DND-41 (cell line): ENCODE measurements around the gene CXCL10.
A peak's percentile ranks its signal among the peaks of the same experiment; 100 is the strongest.
"Not testable (repeated sequence)": the region's sequence is repeated elsewhere in the genome, so short reads cannot be mapped to it uniquely, and the experiment has no call there.

Experiments used
- ATAC-seq: fragments of 200-7000 bp; cut with Tn5 transposase; 3 replicates; pipeline ENCODE4 v1.9.1; 2021; ENCODE audit warnings: low read depth; ENCODE audit not compliant: insufficient read depth
- DNase-seq: peaks from one replicate; pipeline ENCODE4 v3.0.0-alpha.2; 2020
- H2AFZ ChIP-seq: 2 replicates; pipeline ENCODE4 v1.6.0; 2012; ENCODE audit warnings: low read depth, low read length
- H3K27ac ChIP-seq: 2 replicates; pipeline ENCODE4 v1.5.1; 2012; ENCODE audit warnings: low read length, inconsistent platforms
- H3K27me3 ChIP-seq: fragments of 200-600 bp; sonication (generic); 2 replicates; pipeline ENCODE4 v1.6.0; 2012; ENCODE audit warnings: low read length, mild to moderate bottlenecking, inconsistent platforms; ENCODE audit not compliant: insufficient read depth, poor library complexity
- H3K36me3 ChIP-seq: 2 replicates; pipeline ENCODE4 v1.5.1; 2012; ENCODE audit warnings: low read length, inconsistent platforms; ENCODE audit not compliant: insufficient read depth
- H3K4me1 ChIP-seq: 2 replicates; pipeline ENCODE4 v1.5.1; 2012; ENCODE audit warnings: mild to moderate bottlenecking, low read length; ENCODE audit not compliant: insufficient read depth
- H3K4me2 ChIP-seq: 2 replicates; pipeline ENCODE4 v1.6.0; 2012; ENCODE audit warnings: mild to moderate bottlenecking, moderate library complexity, low read length, inconsistent platforms; ENCODE audit not compliant: insufficient read depth
- H3K4me3 ChIP-seq, 2 experiments: fragments of 200-600 bp in 1 of 2; shearing (Covaris generic) in 1 of 2; 2 replicates each; pipeline ENCODE4 v1.5.1; 2012 to 2016; ENCODE audit warnings: inconsistent platforms in 2 of 2, low read length in 2 of 2, mild to moderate bottlenecking in 2 of 2, low read depth in 1 of 2, moderate library complexity in 1 of 2
- H3K79me2 ChIP-seq: 2 replicates; pipeline ENCODE4 v1.6.0; 2012; ENCODE audit warnings: low read length, inconsistent platforms; ENCODE audit not compliant: insufficient read depth
- H3K9ac ChIP-seq: 2 replicates; pipeline ENCODE4 v1.6.0; 2012; ENCODE audit warnings: low read depth, mild to moderate bottlenecking, inconsistent platforms, low read length, moderate library complexity
- H3K9me3 ChIP-seq: 2 replicates; pipeline ENCODE4 v1.5.1; 2012; ENCODE audit warnings: low read length, moderate library complexity, mild to moderate bottlenecking, inconsistent platforms; ENCODE audit not compliant: insufficient read depth, severe bottlenecking
- H4K20me1 ChIP-seq: 2 replicates; pipeline ENCODE4 v1.6.0; 2012; ENCODE audit warnings: low read length; ENCODE audit not compliant: insufficient read depth
- EZH2 ChIP-seq: IDR thresholded peaks from 3 replicates; pipeline ENCODE4 v1.6.1; 2012; ENCODE audit warnings: borderline replicate concordance, low read depth, mild to moderate bottlenecking, moderate library complexity, low read length, inconsistent platforms; ENCODE audit not compliant: severe bottlenecking
- TF ChIP-seq, protein P1 (sequence below): IDR thresholded peaks from 2 replicates; pipeline ENCODE4 v1.5.1; 2012; ENCODE audit warnings: borderline replicate concordance, low read length, moderate library complexity, mild to moderate bottlenecking; ENCODE audit not compliant: poor library complexity, severe bottlenecking; ENCODE audit errors: extremely low read depth

CXCL10 gene

DNA sequence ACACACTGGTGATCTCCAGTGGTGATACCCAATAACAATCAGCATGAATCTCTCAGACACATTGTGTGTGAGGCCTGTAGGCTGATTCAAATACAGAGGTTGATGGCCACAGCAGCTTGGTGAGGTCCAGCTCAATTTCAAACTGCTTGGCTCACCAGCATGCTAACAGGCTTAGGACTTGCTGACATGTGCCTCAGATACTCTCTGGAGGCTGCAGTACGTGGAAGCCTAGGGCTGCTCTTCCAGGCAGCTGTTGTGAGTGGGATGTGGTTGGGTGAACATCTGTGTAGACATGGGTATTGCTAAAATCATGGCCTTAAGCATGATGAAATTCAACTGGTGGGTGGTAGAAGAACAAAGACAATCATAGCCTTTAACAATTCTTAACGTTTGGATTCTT lies 20.3 kb downstream of the CXCL10 start:
- peak; percentile 65 for DNase-seq
- Histone ChIP-seq H4K20me1 (no peaks in the 10 kb centered on the region), H3K27ac (no peak overlapping the region), H3K27me3 (no peaks in the 10 kb centered on the region), H3K79me2 (no peaks in the 10 kb centered on the region), H3K36me3 (no peaks in the 10 kb centered on the region), H3K4me2 (no peak overlapping the region), H3K9ac (no peak overlapping the region), H2AFZ (no peak overlapping the region), H3K4me3 (no peak overlapping the region), H3K4me1 (peaks cover 20% of the 10 kb centered on the region), H3K9me3 (no peaks in the 10 kb centered on the region)
- peak; percentile 91 for ATAC-seq
- TF ChIP-seq EZH2 = no peak
- TF ChIP-seq, protein P1, sequence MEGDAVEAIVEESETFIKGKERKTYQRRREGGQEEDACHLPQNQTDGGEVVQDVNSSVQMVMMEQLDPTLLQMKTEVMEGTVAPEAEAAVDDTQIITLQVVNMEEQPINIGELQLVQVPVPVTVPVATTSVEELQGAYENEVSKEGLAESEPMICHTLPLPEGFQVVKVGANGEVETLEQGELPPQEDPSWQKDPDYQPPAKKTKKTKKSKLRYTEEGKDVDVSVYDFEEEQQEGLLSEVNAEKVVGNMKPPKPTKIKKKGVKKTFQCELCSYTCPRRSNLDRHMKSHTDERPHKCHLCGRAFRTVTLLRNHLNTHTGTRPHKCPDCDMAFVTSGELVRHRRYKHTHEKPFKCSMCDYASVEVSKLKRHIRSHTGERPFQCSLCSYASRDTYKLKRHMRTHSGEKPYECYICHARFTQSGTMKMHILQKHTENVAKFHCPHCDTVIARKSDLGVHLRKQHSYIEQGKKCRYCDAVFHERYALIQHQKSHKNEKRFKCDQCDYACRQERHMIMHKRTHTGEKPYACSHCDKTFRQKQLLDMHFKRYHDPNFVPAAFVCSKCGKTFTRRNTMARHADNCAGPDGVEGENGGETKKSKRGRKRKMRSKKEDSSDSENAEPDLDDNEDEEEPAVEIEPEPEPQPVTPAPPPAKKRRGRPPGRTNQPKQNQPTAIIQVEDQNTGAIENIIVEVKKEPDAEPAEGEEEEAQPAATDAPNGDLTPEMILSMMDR = no peak

DNA sequence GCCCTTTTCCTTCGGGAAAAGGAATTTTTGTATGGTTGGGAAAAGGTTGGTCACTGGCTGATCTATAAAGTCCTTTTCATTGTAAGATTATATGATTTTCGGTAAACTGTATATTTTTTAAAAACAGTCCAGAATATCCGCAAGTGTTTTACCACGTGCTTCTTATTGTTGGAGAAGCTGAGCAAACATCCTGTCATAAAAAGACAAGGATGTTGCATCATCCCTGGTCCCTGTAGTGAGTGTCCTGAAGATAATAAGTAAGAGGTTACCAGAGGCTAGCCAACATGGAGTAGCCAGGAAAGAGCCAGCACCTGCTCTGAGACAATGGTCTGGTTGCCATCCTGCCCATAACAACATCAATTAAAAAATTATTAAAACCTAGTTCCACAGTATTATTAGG lies 21.1 kb downstream of the CXCL10 start:
- H3K4me2 ChIP-seq = no peak overlapping the region
- H3K79me2 ChIP-seq = no peaks in the 10 kb centered on the region
- no peaks in the 10 kb centered on the region for H4K20me1 ChIP-seq
- H2AFZ ChIP-seq = no peak overlapping the region
- DNase-seq (peak; percentile 8), ATAC-seq (no peak)
- TF ChIP-seq, protein P1 = no peak
- no peak for TF ChIP-seq EZH2
- H3K27me3 ChIP-seq = no peaks in the 10 kb centered on the region
- no peak overlapping the region for H3K9ac ChIP-seq
- no peaks in the 10 kb centered on the region for H3K36me3 ChIP-seq
- H3K4me1 ChIP-seq = peaks cover 20% of the 10 kb centered on the region
- H3K4me3 ChIP-seq = no peak overlapping the region
- H3K9me3 ChIP-seq = no peaks in the 10 kb centered on the region
- H3K27ac ChIP-seq = no peak overlapping the region

DNA sequence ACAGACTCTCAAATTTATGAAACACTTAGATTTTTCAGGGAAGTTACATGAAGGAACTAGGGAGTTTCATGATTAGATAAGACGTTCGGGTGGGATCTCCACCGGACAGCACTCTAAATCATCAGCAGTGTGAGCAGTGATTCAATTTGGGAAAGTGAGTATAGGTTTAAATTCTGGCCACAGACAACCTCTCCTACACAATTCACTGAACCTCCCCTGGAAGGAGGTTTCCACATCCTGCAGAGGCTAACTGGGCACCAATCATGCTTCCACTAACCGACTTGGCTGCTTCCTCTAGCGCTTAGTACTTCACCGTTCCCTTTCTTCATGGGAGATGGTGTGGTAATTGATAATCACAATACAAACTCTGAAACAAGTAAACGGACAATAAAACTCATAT lies 21.6 kb downstream of the CXCL10 start:
- Histone ChIP-seq H3K27me3 (no peaks in the 10 kb centered on the region), H3K27ac (no peak overlapping the region), H2AFZ (no peak overlapping the region), H3K4me1 (peaks cover 20% of the 10 kb centered on the region), H3K4me2 (no peak overlapping the region), H3K4me3 (no peak overlapping the region), H3K9ac (no peak overlapping the region), H4K20me1 (no peaks in the 10 kb centered on the region), H3K9me3 (no peaks in the 10 kb centered on the region), H3K79me2 (no peaks in the 10 kb centered on the region), H3K36me3 (no peaks in the 10 kb centered on the region)
- ATAC-seq (no peak), DNase-seq (no peak)
- TF ChIP-seq, protein P1 = no peak
- TF ChIP-seq EZH2 = no peak

DNA sequence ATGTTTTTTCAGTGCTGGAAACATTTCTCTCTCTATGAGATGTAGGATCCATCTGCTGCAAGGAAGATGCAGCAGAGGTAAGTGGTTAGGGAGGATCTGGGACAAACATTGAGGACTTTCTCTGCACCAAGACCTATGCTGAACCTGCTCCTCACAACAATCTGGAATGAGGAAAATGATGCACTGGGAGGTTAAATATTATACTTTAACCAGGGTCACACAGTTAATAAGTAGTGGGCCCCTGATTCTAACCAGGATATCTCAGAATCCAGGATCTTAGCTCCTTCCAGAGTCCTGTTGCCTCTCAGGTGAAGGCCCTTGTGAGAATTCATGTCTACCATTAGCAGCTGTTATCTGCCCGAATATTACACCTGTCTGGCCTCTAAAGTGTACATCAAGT lies 23.0 kb downstream of the CXCL10 start:
- DNase-seq (no peak), ATAC-seq (no peak)
- no peak overlapping the region for H3K27ac ChIP-seq
- peaks cover 20% of the 10 kb centered on the region for H3K4me1 ChIP-seq
- H3K27me3 ChIP-seq = no peaks in the 10 kb centered on the region
- H4K20me1 ChIP-seq = no peaks in the 10 kb centered on the region
- H3K9ac ChIP-seq = no peak overlapping the region
- H2AFZ ChIP-seq = no peak overlapping the region
- H3K36me3 ChIP-seq = no peaks in the 10 kb centered on the region
- H3K79me2 ChIP-seq = no peaks in the 10 kb centered on the region
- H3K9me3 ChIP-seq = no peaks in the 10 kb centered on the region
- H3K4me2 ChIP-seq = no peak overlapping the region
- no peak for TF ChIP-seq EZH2
- TF ChIP-seq, protein P1 = no peak
- H3K4me3 ChIP-seq = no peak overlapping the region

DNA sequence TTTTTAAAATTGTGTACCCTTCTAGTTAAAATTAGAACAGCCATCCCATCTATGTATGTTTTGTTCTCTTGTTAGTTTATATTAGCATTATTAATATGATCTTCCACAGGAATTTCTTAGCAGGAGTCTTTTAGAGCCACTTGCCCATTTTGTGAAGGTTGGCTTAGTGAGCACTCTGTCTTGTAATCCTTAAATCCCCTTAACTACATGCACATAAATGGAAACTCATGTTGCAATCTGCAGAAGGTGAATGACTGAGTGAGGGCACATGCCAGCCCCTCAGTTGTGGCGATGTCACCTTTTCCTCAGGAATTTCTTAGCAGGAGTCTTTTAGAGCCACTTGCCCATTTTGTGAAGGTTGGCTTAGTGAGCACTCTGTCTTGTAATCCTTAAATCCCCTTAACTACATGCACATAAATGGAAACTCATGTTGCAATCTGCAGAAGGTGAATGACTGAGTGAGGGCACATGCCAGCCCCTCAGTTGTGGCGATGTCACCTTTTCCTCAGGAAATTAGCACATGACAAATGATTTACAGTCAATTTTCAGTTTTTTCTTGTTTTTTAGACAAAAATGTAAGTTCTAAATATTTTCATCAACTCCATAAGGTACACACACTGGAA lies 24.7 kb downstream of the CXCL10 start:
- H3K79me2 ChIP-seq, H3K36me3 ChIP-seq, H3K9ac ChIP-seq, H2AFZ ChIP-seq, H3K4me3 ChIP-seq, H3K9me3 ChIP-seq, H3K27ac ChIP-seq, H4K20me1 ChIP-seq, DNase-seq, ATAC-seq, H3K27me3 ChIP-seq, H3K4me2 ChIP-seq: not testable (repeated sequence)
- peaks cover 16% of the 10 kb centered on the region for H3K4me1 ChIP-seq
